WTC11 (cell line): ENCODE measurements around the gene MZF1. TPM values are rescaled to one million over a fixed set of nuclear protein-coding genes. Genes with fewer than 3 reads are reported as not detected.
A peak's percentile ranks its signal among the peaks of the same experiment; 100 is the strongest.

Experiments used
- ATAC-seq: fragments of 200-7000 bp; cut with Tn5 transposase; 2 replicates; pipeline ENCODE4 v1.10.0; 2021; ENCODE audit warnings: mild to moderate bottlenecking, moderate library complexity
- CTCF ChIA-PET: fragments of 300-600 bp; sonication (Branson Sonifier 250); formaldehyde crosslinking; loops from one replicate; lab custom pipeline; 2021; ENCODE audit warnings: antibody characterized with exemption; lab: Charles Lee
- POLR2A ChIA-PET: fragments of 350-600 bp; sonication (Branson Sonifier 250); formaldehyde crosslinking; loops from one replicate; lab custom pipeline; 2021; ENCODE audit warnings: antibody characterized with exemption; lab: Charles Lee
- DNase-seq: peaks from one replicate; pipeline ENCODE4 v3.0.0; 2021; ENCODE audit warnings: low spot score
- H3K27ac Mint-ChIP-seq: 2 replicates; pipeline ENCODE4 v1.8.0; 2021; ENCODE audit warnings: mixed read lengths
- H3K27me3 Mint-ChIP-seq: 2 replicates; pipeline ENCODE4 v1.8.0; 2021; ENCODE audit warnings: low read depth, mild to moderate bottlenecking, moderate library complexity, mixed read lengths
- H3K36me3 Mint-ChIP-seq: 2 replicates; pipeline ENCODE4 v1.8.0; 2021; ENCODE audit warnings: mixed read lengths
- H3K4me1 Mint-ChIP-seq: 2 replicates; pipeline ENCODE4 v1.8.0; 2022; ENCODE audit warnings: mixed read lengths
- H3K4me3 Mint-ChIP-seq: 2 replicates; pipeline ENCODE4 v1.8.0; 2021; ENCODE audit warnings: mild to moderate bottlenecking, moderate library complexity, mixed read lengths
- H3K9me3 Mint-ChIP-seq: 2 replicates; pipeline ENCODE4 v1.8.0; 2021; ENCODE audit warnings: mixed read lengths
- CREM ChIP-seq: sonication (generic); formaldehyde crosslinking; IDR thresholded peaks from 2 replicates; pipeline ENCODE4 v1.8.1; 2022; ENCODE audit warnings: mild to moderate bottlenecking, missing genetic modification reagents, moderate library complexity
- FOXK1 ChIP-seq: sonication (generic); formaldehyde crosslinking; IDR thresholded peaks from 2 replicates; pipeline ENCODE4 v1.8.0; 2022; ENCODE audit warnings: mild to moderate bottlenecking, moderate library complexity, missing genetic modification reagents
- FOXP1 ChIP-seq: sonication (generic); formaldehyde crosslinking; IDR thresholded peaks from 2 replicates; pipeline ENCODE4 v1.8.0; 2022; ENCODE audit warnings: missing genetic modification reagents, mild to moderate bottlenecking, moderate library complexity, borderline replicate concordance
- JAZF1 ChIP-seq: fragments of 250-450 bp; sonication (Bioruptor Pico); IDR thresholded peaks from 2 replicates; pipeline ENCODE4 v1.9.0; 2021; ENCODE audit warnings: moderate library complexity, mild to moderate bottlenecking, inconsistent platforms
- MYBL2 ChIP-seq: sonication (generic); formaldehyde crosslinking; IDR thresholded peaks from 2 replicates; pipeline ENCODE4 v1.8.1; 2023; ENCODE audit warnings: mild to moderate bottlenecking, moderate library complexity, missing genetic modification reagents
- NFYB ChIP-seq: sonication (generic); formaldehyde crosslinking; conservative IDR thresholded peaks from 2 replicates; pipeline ENCODE4 v1.8.0; 2022; ENCODE audit warnings: low read depth, missing genetic modification reagents
- SMAD3 ChIP-seq: sonication (generic); formaldehyde crosslinking; IDR thresholded peaks from 2 replicates; pipeline ENCODE4 v1.8.0; 2022; ENCODE audit warnings: missing genetic modification reagents, mild to moderate bottlenecking, borderline replicate concordance
- SP1 ChIP-seq: sonication (generic); formaldehyde crosslinking; conservative IDR thresholded peaks from 2 replicates; pipeline ENCODE4 v1.8.1; 2022; ENCODE audit warnings: missing genetic modification reagents
- TEAD1 ChIP-seq: sonication (generic); formaldehyde crosslinking; IDR thresholded peaks from 2 replicates; pipeline ENCODE4 v1.8.0; 2022; ENCODE audit warnings: mild to moderate bottlenecking, missing genetic modification reagents
- ZNF232 ChIP-seq: sonication (generic); formaldehyde crosslinking; IDR thresholded peaks from 2 replicates; pipeline ENCODE4 v1.8.0; 2022; ENCODE audit warnings: mild to moderate bottlenecking, missing genetic modification reagents
- total RNA-seq: library from RNA; stranded (reverse); gene quantifications from 3 replicates; pipeline ENCODE4 v1.2.3, GENCODE V29; 2021
- TF ChIP-seq, protein P1 (sequence below): fragments of 250-450 bp; sonication (Bioruptor Pico); IDR thresholded peaks from 2 replicates; pipeline ENCODE4 v1.9.0; 2021; ENCODE audit warnings: mild to moderate bottlenecking
- TF ChIP-seq, protein P2 (sequence below): sonication (generic); formaldehyde crosslinking; IDR thresholded peaks from 2 replicates; pipeline ENCODE4 v1.8.0; 2022; ENCODE audit warnings: mild to moderate bottlenecking, missing genetic modification reagents
- TF ChIP-seq, protein P3 (sequence below): sonication (generic); formaldehyde crosslinking; IDR thresholded peaks from 2 replicates; pipeline ENCODE4 v1.8.1; 2022; ENCODE audit warnings: mild to moderate bottlenecking, moderate library complexity, missing genetic modification reagents
- TF ChIP-seq, protein P4 (sequence below): sonication (generic); formaldehyde crosslinking; IDR thresholded peaks from 2 replicates; pipeline ENCODE4 v1.8.1; 2023; ENCODE audit warnings: mild to moderate bottlenecking, moderate library complexity, missing genetic modification reagents
- TF ChIP-seq, protein P5 (sequence below): sonication (generic); formaldehyde crosslinking; IDR thresholded peaks from 2 replicates; pipeline ENCODE4 v1.8.0; 2023; ENCODE audit warnings: mild to moderate bottlenecking, missing genetic modification reagents
- TF ChIP-seq, protein P6 (sequence below): sonication (generic); formaldehyde crosslinking; IDR thresholded peaks from 2 replicates; pipeline ENCODE4 v1.8.0; 2023; ENCODE audit warnings: missing genetic modification reagents, mild to moderate bottlenecking, borderline replicate concordance
- TF ChIP-seq, protein P7 (sequence below): fragments of 200-600 bp; IDR thresholded peaks from 2 replicates; pipeline ENCODE4 v1.8.0; 2022; ENCODE audit warnings: antibody characterized with exemption

Gene MZF1
- total RNA-seq, 1 experiment from 2014 or later = 22.2 TPM

DNA sequence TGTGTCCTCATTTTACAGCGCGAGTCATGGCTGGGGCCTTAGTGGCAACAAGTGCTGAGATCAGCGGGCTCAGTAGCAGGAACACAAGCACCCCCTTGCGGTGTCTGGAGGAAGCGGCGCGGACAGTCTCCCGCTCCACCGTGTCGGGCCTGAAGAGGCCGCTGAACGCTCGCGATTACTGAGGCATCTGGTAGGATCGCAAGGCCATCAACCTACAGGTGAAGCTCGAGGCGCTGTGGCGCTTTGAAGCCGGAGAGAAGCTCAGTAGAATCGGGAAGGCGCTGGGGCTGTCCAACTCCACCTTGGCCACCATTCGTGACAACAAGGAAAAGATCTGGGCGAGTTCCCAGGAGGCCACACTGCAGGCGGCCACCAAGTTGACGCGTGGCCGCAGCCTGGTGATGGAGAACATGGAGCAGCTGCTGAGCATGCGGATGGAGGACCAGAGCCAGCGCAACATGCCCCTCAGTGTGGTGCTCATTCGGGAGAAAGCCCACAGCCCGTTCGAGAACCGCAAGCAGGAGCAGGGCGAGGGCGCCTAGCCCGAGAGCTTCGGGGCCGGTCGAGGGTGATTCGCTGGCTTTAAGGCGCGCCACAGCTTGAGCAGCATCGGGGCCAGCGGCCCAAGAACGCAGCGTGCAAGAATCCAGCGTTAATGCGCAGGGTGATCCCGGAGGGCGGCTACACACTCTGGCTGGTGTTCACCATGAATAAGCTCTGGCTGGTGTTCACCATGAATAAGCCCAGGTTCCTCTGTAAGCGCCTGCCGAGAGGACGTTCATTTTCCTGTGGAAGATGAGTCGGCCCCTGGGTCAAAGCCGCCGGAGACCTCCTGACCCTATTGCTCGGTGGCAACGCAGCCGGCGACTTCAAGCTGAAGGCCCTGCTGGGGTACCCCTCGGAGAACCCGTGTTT lies 8.3 kb upstream of the MZF1 start:
- CTCF ChIA-PET = interaction anchor here (0.6 to 5.0 kb wide), 18 partner anchors 9 to 262 kb away, joined by 3 to 33 read pairs (median 6); partner anchors contain the start of genes CHMP2A, MZF1, RNF225 and TRIM28
- peaks cover 7% of the 10 kb centered on the region for H3K4me1 Mint-ChIP-seq
- no peaks in the 10 kb centered on the region for H3K27me3 Mint-ChIP-seq
- no peaks in the 10 kb centered on the region for H3K9me3 Mint-ChIP-seq
- ATAC-seq (peak; percentile 97), DNase-seq (peak; percentile 97)
- H3K27ac Mint-ChIP-seq = peak overlapping the region; percentile 91
- H3K36me3 Mint-ChIP-seq = peaks cover 14% of the 10 kb centered on the region
- H3K4me3 Mint-ChIP-seq = no peak overlapping the region
- POLR2A ChIA-PET = interaction anchor here (0.7 to 2.0 kb wide), 3 partner anchors 19 to 62 kb away, joined by 3 to 9 read pairs (median 8); partner anchors contain the start of gene ZBTB45
- TF ChIP-seq, protein P1, sequence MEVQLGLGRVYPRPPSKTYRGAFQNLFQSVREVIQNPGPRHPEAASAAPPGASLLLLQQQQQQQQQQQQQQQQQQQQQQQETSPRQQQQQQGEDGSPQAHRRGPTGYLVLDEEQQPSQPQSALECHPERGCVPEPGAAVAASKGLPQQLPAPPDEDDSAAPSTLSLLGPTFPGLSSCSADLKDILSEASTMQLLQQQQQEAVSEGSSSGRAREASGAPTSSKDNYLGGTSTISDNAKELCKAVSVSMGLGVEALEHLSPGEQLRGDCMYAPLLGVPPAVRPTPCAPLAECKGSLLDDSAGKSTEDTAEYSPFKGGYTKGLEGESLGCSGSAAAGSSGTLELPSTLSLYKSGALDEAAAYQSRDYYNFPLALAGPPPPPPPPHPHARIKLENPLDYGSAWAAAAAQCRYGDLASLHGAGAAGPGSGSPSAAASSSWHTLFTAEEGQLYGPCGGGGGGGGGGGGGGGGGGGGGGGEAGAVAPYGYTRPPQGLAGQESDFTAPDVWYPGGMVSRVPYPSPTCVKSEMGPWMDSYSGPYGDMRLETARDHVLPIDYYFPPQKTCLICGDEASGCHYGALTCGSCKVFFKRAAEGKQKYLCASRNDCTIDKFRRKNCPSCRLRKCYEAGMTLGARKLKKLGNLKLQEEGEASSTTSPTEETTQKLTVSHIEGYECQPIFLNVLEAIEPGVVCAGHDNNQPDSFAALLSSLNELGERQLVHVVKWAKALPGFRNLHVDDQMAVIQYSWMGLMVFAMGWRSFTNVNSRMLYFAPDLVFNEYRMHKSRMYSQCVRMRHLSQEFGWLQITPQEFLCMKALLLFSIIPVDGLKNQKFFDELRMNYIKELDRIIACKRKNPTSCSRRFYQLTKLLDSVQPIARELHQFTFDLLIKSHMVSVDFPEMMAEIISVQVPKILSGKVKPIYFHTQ (CRISPR knock-in tag) = no peak
- TF ChIP-seq FOXK1 (CRISPR knock-in tag) = peak; percentile 37; the same call in 1 of the 2 replicates
- TF ChIP-seq ZNF232 (CRISPR knock-in tag) = 0 out of 2 replicates have a peak, but pooled peaks have one; percentile 23
- 0 out of 2 replicates have a peak, but pooled peaks have one; percentile 36 for TF ChIP-seq TEAD1 (CRISPR knock-in tag)
- 0 out of 2 replicates have a peak, but pooled peaks have one; percentile 51 for TF ChIP-seq SMAD3 (CRISPR knock-in tag)
- TF ChIP-seq, protein P2, sequence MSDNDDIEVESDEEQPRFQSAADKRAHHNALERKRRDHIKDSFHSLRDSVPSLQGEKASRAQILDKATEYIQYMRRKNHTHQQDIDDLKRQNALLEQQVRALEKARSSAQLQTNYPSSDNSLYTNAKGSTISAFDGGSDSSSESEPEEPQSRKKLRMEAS (CRISPR knock-in tag) = peak; percentile 82
- TF ChIP-seq FOXP1 (CRISPR knock-in tag) = no peak; the same call in 1 of the 2 replicates
- TF ChIP-seq, protein P3, sequence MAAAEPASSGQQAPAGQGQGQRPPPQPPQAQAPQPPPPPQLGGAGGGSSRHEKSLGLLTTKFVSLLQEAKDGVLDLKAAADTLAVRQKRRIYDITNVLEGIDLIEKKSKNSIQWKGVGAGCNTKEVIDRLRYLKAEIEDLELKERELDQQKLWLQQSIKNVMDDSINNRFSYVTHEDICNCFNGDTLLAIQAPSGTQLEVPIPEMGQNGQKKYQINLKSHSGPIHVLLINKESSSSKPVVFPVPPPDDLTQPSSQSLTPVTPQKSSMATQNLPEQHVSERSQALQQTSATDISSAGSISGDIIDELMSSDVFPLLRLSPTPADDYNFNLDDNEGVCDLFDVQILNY (CRISPR knock-in tag) = peak; percentile 54; the same call in 1 of the 2 replicates
- TF ChIP-seq, protein P4, sequence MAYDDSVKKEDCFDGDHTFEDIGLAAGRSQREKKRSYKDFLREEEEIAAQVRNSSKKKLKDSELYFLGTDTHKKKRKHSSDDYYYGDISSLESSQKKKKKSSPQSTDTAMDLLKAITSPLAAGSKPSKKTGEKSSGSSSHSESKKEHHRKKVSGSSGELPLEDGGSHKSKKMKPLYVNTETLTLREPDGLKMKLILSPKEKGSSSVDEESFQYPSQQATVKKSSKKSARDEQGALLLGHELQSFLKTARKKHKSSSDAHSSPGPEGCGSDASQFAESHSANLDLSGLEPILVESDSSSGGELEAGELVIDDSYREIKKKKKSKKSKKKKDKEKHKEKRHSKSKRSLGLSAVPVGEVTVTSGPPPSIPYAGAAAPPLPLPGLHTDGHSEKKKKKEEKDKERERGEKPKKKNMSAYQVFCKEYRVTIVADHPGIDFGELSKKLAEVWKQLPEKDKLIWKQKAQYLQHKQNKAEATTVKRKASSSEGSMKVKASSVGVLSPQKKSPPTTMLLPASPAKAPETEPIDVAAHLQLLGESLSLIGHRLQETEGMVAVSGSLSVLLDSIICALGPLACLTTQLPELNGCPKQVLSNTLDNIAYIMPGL (CRISPR knock-in tag) = peak; percentile 91
- TF ChIP-seq, protein P5, sequence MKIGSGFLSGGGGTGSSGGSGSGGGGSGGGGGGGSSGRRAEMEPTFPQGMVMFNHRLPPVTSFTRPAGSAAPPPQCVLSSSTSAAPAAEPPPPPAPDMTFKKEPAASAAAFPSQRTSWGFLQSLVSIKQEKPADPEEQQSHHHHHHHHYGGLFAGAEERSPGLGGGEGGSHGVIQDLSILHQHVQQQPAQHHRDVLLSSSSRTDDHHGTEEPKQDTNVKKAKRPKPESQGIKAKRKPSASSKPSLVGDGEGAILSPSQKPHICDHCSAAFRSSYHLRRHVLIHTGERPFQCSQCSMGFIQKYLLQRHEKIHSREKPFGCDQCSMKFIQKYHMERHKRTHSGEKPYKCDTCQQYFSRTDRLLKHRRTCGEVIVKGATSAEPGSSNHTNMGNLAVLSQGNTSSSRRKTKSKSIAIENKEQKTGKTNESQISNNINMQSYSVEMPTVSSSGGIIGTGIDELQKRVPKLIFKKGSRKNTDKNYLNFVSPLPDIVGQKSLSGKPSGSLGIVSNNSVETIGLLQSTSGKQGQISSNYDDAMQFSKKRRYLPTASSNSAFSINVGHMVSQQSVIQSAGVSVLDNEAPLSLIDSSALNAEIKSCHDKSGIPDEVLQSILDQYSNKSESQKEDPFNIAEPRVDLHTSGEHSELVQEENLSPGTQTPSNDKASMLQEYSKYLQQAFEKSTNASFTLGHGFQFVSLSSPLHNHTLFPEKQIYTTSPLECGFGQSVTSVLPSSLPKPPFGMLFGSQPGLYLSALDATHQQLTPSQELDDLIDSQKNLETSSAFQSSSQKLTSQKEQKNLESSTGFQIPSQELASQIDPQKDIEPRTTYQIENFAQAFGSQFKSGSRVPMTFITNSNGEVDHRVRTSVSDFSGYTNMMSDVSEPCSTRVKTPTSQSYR (CRISPR knock-in tag) = peak; percentile 37; the same call in 1 of the 2 replicates
- 0 out of 2 replicates have a peak, but pooled peaks have one; percentile 13 for TF ChIP-seq SP1
- TF ChIP-seq, protein P6, sequence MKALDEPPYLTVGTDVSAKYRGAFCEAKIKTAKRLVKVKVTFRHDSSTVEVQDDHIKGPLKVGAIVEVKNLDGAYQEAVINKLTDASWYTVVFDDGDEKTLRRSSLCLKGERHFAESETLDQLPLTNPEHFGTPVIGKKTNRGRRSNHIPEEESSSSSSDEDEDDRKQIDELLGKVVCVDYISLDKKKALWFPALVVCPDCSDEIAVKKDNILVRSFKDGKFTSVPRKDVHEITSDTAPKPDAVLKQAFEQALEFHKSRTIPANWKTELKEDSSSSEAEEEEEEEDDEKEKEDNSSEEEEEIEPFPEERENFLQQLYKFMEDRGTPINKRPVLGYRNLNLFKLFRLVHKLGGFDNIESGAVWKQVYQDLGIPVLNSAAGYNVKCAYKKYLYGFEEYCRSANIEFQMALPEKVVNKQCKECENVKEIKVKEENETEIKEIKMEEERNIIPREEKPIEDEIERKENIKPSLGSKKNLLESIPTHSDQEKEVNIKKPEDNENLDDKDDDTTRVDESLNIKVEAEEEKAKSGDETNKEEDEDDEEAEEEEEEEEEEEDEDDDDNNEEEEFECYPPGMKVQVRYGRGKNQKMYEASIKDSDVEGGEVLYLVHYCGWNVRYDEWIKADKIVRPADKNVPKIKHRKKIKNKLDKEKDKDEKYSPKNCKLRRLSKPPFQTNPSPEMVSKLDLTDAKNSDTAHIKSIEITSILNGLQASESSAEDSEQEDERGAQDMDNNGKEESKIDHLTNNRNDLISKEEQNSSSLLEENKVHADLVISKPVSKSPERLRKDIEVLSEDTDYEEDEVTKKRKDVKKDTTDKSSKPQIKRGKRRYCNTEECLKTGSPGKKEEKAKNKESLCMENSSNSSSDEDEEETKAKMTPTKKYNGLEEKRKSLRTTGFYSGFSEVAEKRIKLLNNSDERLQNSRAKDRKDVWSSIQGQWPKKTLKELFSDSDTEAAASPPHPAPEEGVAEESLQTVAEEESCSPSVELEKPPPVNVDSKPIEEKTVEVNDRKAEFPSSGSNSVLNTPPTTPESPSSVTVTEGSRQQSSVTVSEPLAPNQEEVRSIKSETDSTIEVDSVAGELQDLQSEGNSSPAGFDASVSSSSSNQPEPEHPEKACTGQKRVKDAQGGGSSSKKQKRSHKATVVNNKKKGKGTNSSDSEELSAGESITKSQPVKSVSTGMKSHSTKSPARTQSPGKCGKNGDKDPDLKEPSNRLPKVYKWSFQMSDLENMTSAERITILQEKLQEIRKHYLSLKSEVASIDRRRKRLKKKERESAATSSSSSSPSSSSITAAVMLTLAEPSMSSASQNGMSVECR (CRISPR knock-in tag) = 0 out of 2 replicates have a peak, but pooled peaks have one; percentile 36
- TF ChIP-seq JAZF1 (CRISPR knock-in tag) = no peak
- 0 out of 2 replicates have a peak, but pooled peaks have one; percentile 13 for TF ChIP-seq NFYB (CRISPR knock-in tag)
- TF ChIP-seq CREM (CRISPR knock-in tag) = peak; percentile 68; the same call in 1 of the 2 replicates
- no peak for TF ChIP-seq MYBL2 (CRISPR knock-in tag)
- TF ChIP-seq, protein P7, sequence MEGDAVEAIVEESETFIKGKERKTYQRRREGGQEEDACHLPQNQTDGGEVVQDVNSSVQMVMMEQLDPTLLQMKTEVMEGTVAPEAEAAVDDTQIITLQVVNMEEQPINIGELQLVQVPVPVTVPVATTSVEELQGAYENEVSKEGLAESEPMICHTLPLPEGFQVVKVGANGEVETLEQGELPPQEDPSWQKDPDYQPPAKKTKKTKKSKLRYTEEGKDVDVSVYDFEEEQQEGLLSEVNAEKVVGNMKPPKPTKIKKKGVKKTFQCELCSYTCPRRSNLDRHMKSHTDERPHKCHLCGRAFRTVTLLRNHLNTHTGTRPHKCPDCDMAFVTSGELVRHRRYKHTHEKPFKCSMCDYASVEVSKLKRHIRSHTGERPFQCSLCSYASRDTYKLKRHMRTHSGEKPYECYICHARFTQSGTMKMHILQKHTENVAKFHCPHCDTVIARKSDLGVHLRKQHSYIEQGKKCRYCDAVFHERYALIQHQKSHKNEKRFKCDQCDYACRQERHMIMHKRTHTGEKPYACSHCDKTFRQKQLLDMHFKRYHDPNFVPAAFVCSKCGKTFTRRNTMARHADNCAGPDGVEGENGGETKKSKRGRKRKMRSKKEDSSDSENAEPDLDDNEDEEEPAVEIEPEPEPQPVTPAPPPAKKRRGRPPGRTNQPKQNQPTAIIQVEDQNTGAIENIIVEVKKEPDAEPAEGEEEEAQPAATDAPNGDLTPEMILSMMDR = peak; percentile 90
- TF ChIP-seq, all 79 proteins: peak for 13
